HG03280 (cell line): ENCODE results near the gene STEAP1B.

Source experiments
- ATAC-seq: cut with Tn5 transposase; IDR thresholded peaks from one replicate; pipeline ENCODE4 v1.9.1; 2021; ENCODE audit warnings: mild to moderate bottlenecking, moderate library complexity; ENCODE audit not compliant: unreplicated experiment

STEAP1B gene

GRCh38 chr7:22373911-22374310 is 126.1 kb downstream of the STEAP1B start:
- no peak for ATAC-seq

- ATAC-seq, result no peak
These were observed 126.6 kb downstream of the STEAP1B start for GRCh38 chr7:22373388-22373787.

GRCh38 chr7:22372863-22373262 is 127.1 kb downstream of the STEAP1B start:
- no peak for ATAC-seq

GRCh38 chr7:22371878-22372277 is 128.1 kb downstream of the STEAP1B start:
- no peak for ATAC-seq
